ENCODE results near the gene AJM1. TPM values are rescaled to one million over a fixed set of nuclear protein-coding genes. Genes with fewer than 3 reads are reported as not detected.
"Not testable (repeated sequence)": the region's sequence is repeated elsewhere in the genome, so short reads cannot be mapped to it uniquely, and the experiment has no call there.

The AJM1 gene
- total and polyA plus RNA-seq, 4 donors: 0.63 to 26.9 (median 6.2) TPM

DNA sequence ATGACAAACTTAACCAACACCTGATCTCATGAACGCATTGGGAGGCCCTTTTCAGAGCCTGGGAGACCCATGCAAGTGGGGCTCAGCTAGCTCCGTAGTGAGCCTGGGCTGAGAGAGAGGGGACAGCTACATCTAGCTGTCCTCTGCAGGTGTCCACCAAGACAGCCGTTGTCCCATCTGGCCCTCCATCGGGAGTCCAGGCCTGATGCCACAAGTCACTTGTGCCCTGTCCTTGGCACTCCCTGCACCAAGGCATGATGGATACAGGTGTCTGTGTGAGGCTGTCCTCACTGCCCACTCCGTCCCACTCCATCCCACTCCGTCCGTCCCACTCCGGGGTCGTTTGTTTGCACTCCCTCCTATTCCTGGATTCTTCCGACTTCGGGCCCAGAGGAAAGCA lies 26.4 kb downstream of the AJM1 start:
- no peaks in the 10 kb centered on the region for H3K9me3 ChIP-seq (ENCODE audit: control insufficient read depth, low read length)
- DNase-seq (no peak), ATAC-seq (ENCODE audit: low FRiP score) (no peak)
- no peaks in the 10 kb centered on the region for H3K4me1 ChIP-seq (ENCODE audit: control insufficient read depth in 1 of 2, insufficient read depth in 2 of 2, low read length in 2 of 2)
- H3K36me3 ChIP-seq (ENCODE audit: control insufficient read depth in 1 of 2, insufficient read depth in 2 of 2, low read length in 1 of 2): no peaks in the 10 kb centered on the region
- 94 to 95% methylated on average over 11 of the region's 11 CpGs for WGBS, 2 donors
- intact Hi-C loops (cut with DNase I): no loop called here
- no peaks in the 10 kb centered on the region for H3K27me3 ChIP-seq (ENCODE audit: control insufficient read depth in 1 of 2, insufficient read depth in 2 of 2, low read length in 1 of 2)
- no peak overlapping the region for H3K27ac ChIP-seq (ENCODE audit: low read depth in 1 of 2, low read length in 2 of 2)
- no peak overlapping the region for H3K4me3 ChIP-seq (ENCODE audit: low read length in 2 of 2)

DNA sequence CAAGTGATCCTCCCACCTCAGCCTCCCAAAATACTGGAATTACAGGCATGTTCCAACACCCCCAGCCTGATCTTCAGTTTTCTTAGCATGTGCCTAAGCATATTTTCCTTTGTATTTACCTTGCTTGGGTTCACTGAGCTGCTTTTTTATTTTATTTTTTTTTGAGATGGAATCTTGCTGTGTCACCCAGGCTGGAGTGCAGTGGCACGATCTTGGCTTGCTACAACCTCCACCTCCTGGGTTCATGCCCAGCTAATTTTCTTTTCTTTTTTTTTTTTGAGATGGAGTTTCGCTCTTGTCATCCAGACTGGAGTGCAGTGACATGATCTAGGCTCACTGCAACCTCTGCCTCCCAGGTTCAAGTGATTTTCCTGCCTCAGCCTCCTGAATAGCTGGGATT lies 27.3 kb downstream of the AJM1 start:
- 41 to 43% methylated on average over 2 of the region's 2 CpGs for WGBS, 2 donors
- intact Hi-C loops (cut with DNase I); DNase-seq: not testable (repeated sequence)

DNA sequence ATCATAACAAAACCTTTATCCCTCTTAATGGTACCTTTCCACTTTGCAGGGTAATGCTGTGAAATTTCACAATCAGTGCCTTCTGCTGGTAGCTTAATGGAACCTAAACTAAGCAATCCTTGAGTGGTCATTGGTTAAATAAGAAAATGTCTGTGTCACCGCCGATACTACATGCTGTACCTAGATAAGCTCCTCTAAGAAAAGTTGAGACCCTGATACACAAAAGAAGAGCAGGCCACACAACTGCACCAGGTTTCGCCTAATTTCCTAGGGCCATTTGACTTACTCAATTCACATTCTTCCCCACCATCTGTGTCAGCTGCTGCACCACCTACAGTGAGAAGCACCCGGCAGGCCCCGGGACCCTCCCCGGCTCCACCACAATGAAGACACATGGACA lies 32.9 kb downstream of the AJM1 start:
- WGBS, 2 donors: 84 to 90% methylated on average over 6 of the region's 6 CpGs
- intact Hi-C loops (cut with DNase I): no loop called here

More for the DNA sequence above, 27.3 kb downstream of the AJM1 start:
- not testable (repeated sequence) for H3K4me1 ChIP-seq (ENCODE audit: control insufficient read depth in 1 of 2, insufficient read depth in 2 of 2, low read length in 2 of 2); H3K27ac ChIP-seq (ENCODE audit: low read depth in 1 of 2, low read length in 2 of 2); H3K4me3 ChIP-seq (ENCODE audit: low read length in 2 of 2); H3K27me3 ChIP-seq (ENCODE audit: control insufficient read depth in 1 of 2, insufficient read depth in 2 of 2, low read length in 1 of 2); ATAC-seq (ENCODE audit: low FRiP score); H3K9me3 ChIP-seq (ENCODE audit: control insufficient read depth, low read length); H3K36me3 ChIP-seq (ENCODE audit: control insufficient read depth in 1 of 2, insufficient read depth in 2 of 2, low read length in 1 of 2)

DNA sequence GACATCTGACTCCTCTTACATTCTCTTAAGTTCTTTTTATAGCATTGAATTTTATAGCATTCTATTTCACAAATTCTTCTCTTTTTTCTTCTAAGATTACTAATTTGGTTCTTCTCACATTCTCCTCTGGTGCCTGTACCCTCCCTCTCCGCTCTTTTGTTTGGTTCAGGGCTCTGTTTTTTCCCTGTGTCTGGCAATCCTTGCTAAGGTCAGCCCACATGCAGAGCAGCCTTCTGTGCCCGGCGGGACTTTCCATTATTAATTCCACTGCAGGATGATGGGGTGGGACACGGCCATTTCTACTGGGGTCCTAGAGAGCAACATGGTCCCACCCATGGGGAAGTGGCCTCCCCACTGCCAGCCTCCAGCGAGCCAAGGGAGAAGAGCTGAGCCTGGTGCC lies 34.2 kb downstream of the AJM1 start:
- Histone ChIP-seq H3K4me3 (ENCODE audit: low read length in 2 of 2) (no peak overlapping the region), H3K27me3 (ENCODE audit: control insufficient read depth in 1 of 2, insufficient read depth in 2 of 2, low read length in 1 of 2) (no peaks in the 10 kb centered on the region), H3K4me1 (ENCODE audit: control insufficient read depth in 1 of 2, insufficient read depth in 2 of 2, low read length in 2 of 2) (no peaks in the 10 kb centered on the region), H3K9me3 (ENCODE audit: control insufficient read depth, low read length) (no peaks in the 10 kb centered on the region), H3K27ac (ENCODE audit: low read depth in 1 of 2, low read length in 2 of 2) (no peak overlapping the region), H3K36me3 (ENCODE audit: control insufficient read depth in 1 of 2, insufficient read depth in 2 of 2, low read length in 1 of 2) (no peaks in the 10 kb centered on the region)
- DNase-seq: no peak
- 69 to 80% methylated on average over 5 of the region's 5 CpGs for WGBS, 2 donors
- no peak for ATAC-seq (ENCODE audit: low FRiP score)
- intact Hi-C loops (cut with DNase I): no loop called here

More for the DNA sequence above, 32.9 kb downstream of the AJM1 start:
- DNase-seq: no peak
- Histone ChIP-seq H3K9me3 (ENCODE audit: control insufficient read depth, low read length) (no peaks in the 10 kb centered on the region), H3K4me3 (ENCODE audit: low read length in 2 of 2) (no peak overlapping the region), H3K27me3 (ENCODE audit: control insufficient read depth in 1 of 2, insufficient read depth in 2 of 2, low read length in 1 of 2) (no peaks in the 10 kb centered on the region), H3K4me1 (ENCODE audit: control insufficient read depth in 1 of 2, insufficient read depth in 2 of 2, low read length in 2 of 2) (no peaks in the 10 kb centered on the region), H3K27ac (ENCODE audit: low read depth in 1 of 2, low read length in 2 of 2) (no peak overlapping the region), H3K36me3 (ENCODE audit: control insufficient read depth in 1 of 2, insufficient read depth in 2 of 2, low read length in 1 of 2) (no peaks in the 10 kb centered on the region)
- no peak for ATAC-seq (ENCODE audit: low FRiP score)

DNA sequence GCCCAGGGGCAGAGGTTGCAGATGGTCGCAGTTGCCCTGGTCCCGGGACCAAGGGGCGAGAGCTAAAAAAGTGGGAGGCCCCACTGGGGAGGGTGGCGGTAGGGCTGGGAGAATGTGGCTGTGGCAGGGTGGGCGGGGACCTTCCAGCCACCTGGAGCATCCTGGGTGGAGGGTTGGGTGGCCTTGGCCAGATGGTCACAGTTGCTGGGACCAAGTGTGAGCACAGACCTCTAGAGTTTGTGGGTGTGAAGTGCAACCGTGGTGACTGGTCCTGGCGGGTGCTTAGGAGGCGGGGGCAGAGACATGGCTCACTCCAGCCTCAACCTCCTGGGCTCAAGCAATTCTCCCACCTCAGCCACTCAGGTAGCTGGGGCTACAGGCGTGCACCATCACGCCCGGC lies 38.4 kb downstream of the AJM1 start:
- intact Hi-C loops (cut with DNase I): loop anchor here (10.0 kb wide), 1 partner anchor 64 kb away; the partner anchor contains the start of genes C8G (in 2 of the 2) and FBXW5 (in 2 of the 2)
- Histone ChIP-seq H3K36me3 (ENCODE audit: control insufficient read depth in 1 of 2, insufficient read depth in 2 of 2, low read length in 1 of 2) (no peaks in the 10 kb centered on the region), H3K4me1 (ENCODE audit: control insufficient read depth in 1 of 2, insufficient read depth in 2 of 2, low read length in 2 of 2) (no peaks in the 10 kb centered on the region), H3K27ac (ENCODE audit: low read depth in 1 of 2, low read length in 2 of 2) (no peak overlapping the region), H3K27me3 (ENCODE audit: control insufficient read depth in 1 of 2, insufficient read depth in 2 of 2, low read length in 1 of 2) (no peaks in the 10 kb centered on the region), H3K9me3 (ENCODE audit: control insufficient read depth, low read length) (no peaks in the 10 kb centered on the region), H3K4me3 (ENCODE audit: low read length in 2 of 2) (no peak overlapping the region)
- no peak for ATAC-seq (ENCODE audit: low FRiP score)
- 83 to 85% methylated on average over 9 to 11 of the region's 11 CpGs for WGBS, 2 donors
- DNase-seq: no peak

DNA sequence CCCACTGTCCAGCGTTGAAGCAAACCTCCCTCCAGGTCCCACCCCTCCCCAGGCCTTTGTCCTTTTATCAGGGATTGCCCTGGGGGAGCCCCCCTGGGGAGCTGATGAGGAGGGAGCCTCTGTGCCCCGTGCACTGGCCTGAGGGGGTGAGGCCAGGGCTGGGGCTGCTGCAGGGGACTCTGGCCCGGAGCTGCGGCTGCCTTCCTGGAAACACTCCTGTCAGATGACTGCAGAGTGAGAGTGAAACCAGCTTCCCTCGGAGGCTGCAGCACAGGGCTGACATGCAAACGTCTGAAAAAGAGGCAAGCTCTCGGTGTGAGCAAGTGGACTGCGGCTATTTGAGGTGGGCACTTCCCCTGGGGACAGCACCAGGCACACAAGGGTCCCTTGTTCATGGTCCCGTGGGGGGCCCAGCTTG lies 39.4 kb downstream of the AJM1 start:
- Histone ChIP-seq H3K4me3 (ENCODE audit: low read length in 2 of 2) (no peak overlapping the region), H3K27me3 (ENCODE audit: control insufficient read depth in 1 of 2, insufficient read depth in 2 of 2, low read length in 1 of 2) (no peaks in the 10 kb centered on the region), H3K9me3 (ENCODE audit: control insufficient read depth, low read length) (no peaks in the 10 kb centered on the region), H3K36me3 (ENCODE audit: control insufficient read depth in 1 of 2, insufficient read depth in 2 of 2, low read length in 1 of 2) (no peaks in the 10 kb centered on the region), H3K4me1 (ENCODE audit: control insufficient read depth in 1 of 2, insufficient read depth in 2 of 2, low read length in 2 of 2) (no peaks in the 10 kb centered on the region), H3K27ac (ENCODE audit: low read depth in 1 of 2, low read length in 2 of 2) (no peak overlapping the region)
- 31 to 35% methylated on average over 9 of the region's 9 CpGs for WGBS, 2 donors
- no peak for DNase-seq
- ATAC-seq (ENCODE audit: low FRiP score): no peak
- intact Hi-C loops (cut with DNase I): loop anchor here (10.0 kb wide), 1 partner anchor 63 kb away; the partner anchor contains the start of genes C8G (in 2 of the 2) and FBXW5 (in 2 of the 2)

DNA sequence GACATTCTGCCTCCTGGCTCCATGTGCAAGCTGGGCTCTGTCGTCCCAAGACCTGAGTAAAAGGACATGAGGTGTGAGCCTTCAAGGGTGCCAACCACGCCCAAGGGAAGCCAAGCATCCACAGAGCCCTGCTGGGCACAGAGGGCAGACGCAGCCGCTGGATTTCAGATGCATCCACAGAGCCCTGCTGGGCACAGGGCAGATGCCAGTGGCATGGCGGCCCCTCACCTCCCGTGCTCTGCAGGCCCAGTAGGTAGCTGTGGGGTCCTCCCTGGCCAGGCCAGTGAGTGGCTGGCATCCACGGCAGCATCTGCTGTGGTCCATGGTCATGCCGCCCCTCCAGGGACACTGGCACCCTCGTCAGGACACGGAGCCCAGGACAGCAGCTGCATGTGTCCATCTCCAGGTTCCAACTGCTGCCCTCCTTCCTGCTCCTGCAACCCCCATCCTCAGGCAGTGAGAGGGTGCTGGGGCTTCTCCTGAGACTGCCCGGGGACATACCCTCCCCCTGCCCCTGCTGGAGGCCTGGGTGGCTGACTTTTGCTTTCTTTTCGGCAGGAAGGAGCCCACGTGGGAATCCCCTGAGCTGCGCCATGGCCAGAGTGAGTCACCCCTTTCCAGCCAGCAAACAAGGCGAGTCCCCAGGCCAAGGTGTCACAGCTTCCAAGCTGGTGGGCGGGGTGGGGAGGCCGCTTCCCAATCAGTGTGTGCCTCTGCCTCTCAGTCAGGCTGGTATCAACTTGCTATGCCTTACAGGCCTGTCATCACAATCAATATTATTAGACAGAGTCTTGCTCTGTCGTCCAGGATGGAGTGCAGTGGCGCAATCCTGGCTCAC lies 40.0 kb downstream of the AJM1 start:
- no peak overlapping the region for H3K4me3 ChIP-seq (ENCODE audit: low read length in 2 of 2)
- H3K27ac ChIP-seq (ENCODE audit: low read depth in 1 of 2, low read length in 2 of 2): no peak overlapping the region
- peak; percentile 80 to 87 for DNase-seq
- intact Hi-C loops (cut with DNase I): loop anchor here (10.0 kb wide), 1 partner anchor 62 kb away; the partner anchor contains the start of genes C8G (in 2 of the 2) and FBXW5 (in 2 of the 2)
- no peaks in the 10 kb centered on the region for H3K9me3 ChIP-seq (ENCODE audit: control insufficient read depth, low read length)
- no peak for ATAC-seq (ENCODE audit: low FRiP score)
- H3K4me1 ChIP-seq (ENCODE audit: control insufficient read depth in 1 of 2, insufficient read depth in 2 of 2, low read length in 2 of 2): no peaks in the 10 kb centered on the region
- H3K36me3 ChIP-seq (ENCODE audit: control insufficient read depth in 1 of 2, insufficient read depth in 2 of 2, low read length in 1 of 2): no peaks in the 10 kb centered on the region
- no peaks in the 10 kb centered on the region for H3K27me3 ChIP-seq (ENCODE audit: control insufficient read depth in 1 of 2, insufficient read depth in 2 of 2, low read length in 1 of 2)
- 60% methylated on average over 19 of the region's 19 CpGs for WGBS, 2 donors

DNA sequence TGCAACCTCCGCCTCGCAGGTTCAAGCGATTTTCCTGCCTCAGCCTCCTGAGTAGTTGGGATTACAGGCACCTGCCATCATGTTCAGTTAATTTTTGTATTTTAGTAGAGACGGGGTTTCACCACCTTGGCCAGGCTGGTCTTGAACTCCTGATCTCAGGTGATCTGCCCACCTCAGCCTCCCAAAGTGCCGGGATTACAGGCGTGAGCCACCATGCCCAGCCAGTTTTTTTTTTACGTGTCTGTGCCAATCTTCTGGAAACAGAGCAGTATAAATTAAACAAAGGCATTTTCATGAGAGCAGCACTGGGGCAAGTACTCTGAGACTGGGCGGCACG lies 40.6 kb downstream of the AJM1 start:
- intact Hi-C loops (cut with DNase I): loop anchor here (10.0 kb wide), 1 partner anchor 62 kb away; the partner anchor contains the start of genes C8G (in 2 of the 2) and FBXW5 (in 2 of the 2)
- not testable (repeated sequence) for DNase-seq; H3K36me3 ChIP-seq (ENCODE audit: control insufficient read depth in 1 of 2, insufficient read depth in 2 of 2, low read length in 1 of 2); H3K4me3 ChIP-seq (ENCODE audit: low read length in 2 of 2); ATAC-seq (ENCODE audit: low FRiP score); H3K4me1 ChIP-seq (ENCODE audit: control insufficient read depth in 1 of 2, insufficient read depth in 2 of 2, low read length in 2 of 2); H3K27ac ChIP-seq (ENCODE audit: low read depth in 1 of 2, low read length in 2 of 2); H3K27me3 ChIP-seq (ENCODE audit: control insufficient read depth in 1 of 2, insufficient read depth in 2 of 2, low read length in 1 of 2); H3K9me3 ChIP-seq (ENCODE audit: control insufficient read depth, low read length)
- WGBS, 2 donors: 86 to 89% methylated on average over 9 of the region's 9 CpGs

DNA sequence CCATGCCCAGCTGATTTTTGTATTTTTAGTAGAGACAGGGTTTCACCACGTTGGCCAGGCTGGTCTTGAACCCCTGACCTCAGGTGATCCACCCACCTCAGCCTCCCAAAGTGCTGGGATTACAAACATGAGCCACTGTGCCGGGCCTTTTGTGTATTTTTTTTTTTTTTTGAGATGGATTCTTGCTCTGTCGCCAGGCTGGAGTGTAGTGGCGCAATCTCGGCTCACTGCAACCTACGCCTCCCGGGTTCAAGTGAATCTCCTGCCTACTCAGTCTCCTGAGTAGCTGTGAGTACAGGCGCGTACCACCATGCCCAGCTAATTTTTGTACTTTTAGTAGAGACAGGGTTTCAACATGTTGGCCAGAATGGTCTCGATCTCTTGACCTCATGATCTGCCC lies 41.4 kb downstream of the AJM1 start:
- intact Hi-C loops (cut with DNase I): loop anchor here (10.0 kb wide), 1 partner anchor 61 kb away; the partner anchor contains the start of genes C8G (in 2 of the 2) and FBXW5 (in 2 of the 2)
- DNase-seq; H3K4me3 ChIP-seq (ENCODE audit: low read length in 2 of 2); H3K9me3 ChIP-seq (ENCODE audit: control insufficient read depth, low read length); H3K27ac ChIP-seq (ENCODE audit: low read depth in 1 of 2, low read length in 2 of 2); H3K36me3 ChIP-seq (ENCODE audit: control insufficient read depth in 1 of 2, insufficient read depth in 2 of 2, low read length in 1 of 2); H3K4me1 ChIP-seq (ENCODE audit: control insufficient read depth in 1 of 2, insufficient read depth in 2 of 2, low read length in 2 of 2); ATAC-seq (ENCODE audit: low FRiP score); H3K27me3 ChIP-seq (ENCODE audit: control insufficient read depth in 1 of 2, insufficient read depth in 2 of 2, low read length in 1 of 2): not testable (repeated sequence)
- WGBS, 2 donors: 89 to 92% methylated on average over 10 of the region's 10 CpGs
